Activated CD4-positive, alpha-beta memory T cell treated with anti-CD3 and anti-CD28 coated beads, Interleukin-2, amount 10 ng/mL, durations not matched to agents 7 days and 5 days (primary cell): Measurements from ENCODE around the gene TRMT6. TPM values are rescaled to one million over a fixed set of nuclear protein-coding genes. Genes with fewer than 3 reads are reported as not detected.
A peak's percentile ranks its signal among the peaks of the same experiment; 100 is the strongest.

Experiments
- CTCF ChIA-PET: fragments of 350-600 bp; sonication (Branson Sonifier 250); formaldehyde crosslinking; loops from one replicate; lab custom pipeline; 2021; ENCODE audit warnings: antibody characterized with exemption, inconsistent platforms; lab: Charles Lee
- POLR2A ChIA-PET: fragments of 350-600 bp; sonication (Branson Sonifier 250); formaldehyde crosslinking; loops from one replicate; lab custom pipeline; 2021; ENCODE audit warnings: antibody characterized with exemption; lab: Charles Lee
- DNase-seq: peaks from one replicate; pipeline ENCODE4 v3.0.0-alpha.2; 2020
- H3K27ac Mint-ChIP-seq: one replicate; pipeline ENCODE4 v1.8.0; 2021; ENCODE audit warnings: mild to moderate bottlenecking, mixed read lengths
- H3K27me3 Mint-ChIP-seq: one replicate; pipeline ENCODE4 v1.8.0; 2021; ENCODE audit warnings: mixed read lengths
- H3K36me3 Mint-ChIP-seq: one replicate; pipeline ENCODE4 v1.8.0; 2021; ENCODE audit warnings: low read depth, mixed read lengths
- H3K4me1 Mint-ChIP-seq: one replicate; pipeline ENCODE4 v1.8.0; 2021; ENCODE audit warnings: mixed read lengths
- H3K4me3 Mint-ChIP-seq: one replicate; pipeline ENCODE4 v1.8.0; 2021; ENCODE audit warnings: mild to moderate bottlenecking, mixed read lengths
- H3K9me3 Mint-ChIP-seq: one replicate; pipeline ENCODE4 v1.8.0; 2021; ENCODE audit warnings: mixed read lengths
- total RNA-seq, 2 experiments: library from RNA; stranded (reverse); gene quantifications; one replicate each; pipeline ENCODE4 v1.2.3, GENCODE V29; 2021

The TRMT6 gene
- total RNA-seq, 2 experiments from 2014 or later, result 17.0 to 19.1 TPM

DNA sequence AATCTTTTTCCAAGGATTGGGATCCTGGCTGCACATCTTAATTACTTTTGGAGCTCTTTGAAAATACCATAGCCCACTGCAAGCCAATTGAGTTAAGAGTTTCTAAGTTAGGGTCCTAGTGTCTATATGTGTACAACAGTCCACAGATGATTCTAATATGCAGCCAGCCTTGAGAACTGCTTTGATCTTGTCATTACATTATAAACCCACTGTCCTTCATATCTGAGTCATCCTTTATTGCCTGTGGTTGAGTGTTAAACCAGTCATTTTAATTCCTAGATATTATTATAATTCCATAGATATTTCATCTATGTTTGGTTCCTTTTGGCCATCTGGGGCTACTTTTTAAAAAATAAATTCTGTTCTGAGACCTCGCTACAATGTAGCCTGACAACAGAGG, 24.2 kb upstream of the TRMT6 start:
- no peaks in the 10 kb centered on the region for H3K9me3 Mint-ChIP-seq
- CTCF ChIA-PET, result no interaction called here

GRCh38 chr20:5973971-5974370, 23.6 kb upstream of the TRMT6 start:
- no peaks in the 10 kb centered on the region for H3K9me3 Mint-ChIP-seq
- no peak overlapping the region for H3K4me3 Mint-ChIP-seq
- H3K4me1 Mint-ChIP-seq, result no peaks in the 10 kb centered on the region
- no peak for DNase-seq
- ChIA-PET POLR2A (no interaction called here), CTCF (no interaction called here)
- no peaks in the 10 kb centered on the region for H3K27me3 Mint-ChIP-seq
- H3K36me3 Mint-ChIP-seq, result peaks cover 49% of the 10 kb centered on the region
- H3K27ac Mint-ChIP-seq, result no peak overlapping the region

More for the DNA sequence above, 24.2 kb upstream of the TRMT6 start:
- Mint-ChIP-seq H3K36me3 (peaks cover 53% of the 10 kb centered on the region), H3K4me1 (no peaks in the 10 kb centered on the region), H3K27me3 (no peaks in the 10 kb centered on the region), H3K27ac (no peak overlapping the region), H3K4me3 (no peak overlapping the region)
- DNase-seq, result no peak
- POLR2A ChIA-PET, result interaction anchor here (1.0 kb wide), 1 partner anchor 23 kb away, joined by 3 read pairs; no protein-coding TSS in a partner anchor

DNA sequence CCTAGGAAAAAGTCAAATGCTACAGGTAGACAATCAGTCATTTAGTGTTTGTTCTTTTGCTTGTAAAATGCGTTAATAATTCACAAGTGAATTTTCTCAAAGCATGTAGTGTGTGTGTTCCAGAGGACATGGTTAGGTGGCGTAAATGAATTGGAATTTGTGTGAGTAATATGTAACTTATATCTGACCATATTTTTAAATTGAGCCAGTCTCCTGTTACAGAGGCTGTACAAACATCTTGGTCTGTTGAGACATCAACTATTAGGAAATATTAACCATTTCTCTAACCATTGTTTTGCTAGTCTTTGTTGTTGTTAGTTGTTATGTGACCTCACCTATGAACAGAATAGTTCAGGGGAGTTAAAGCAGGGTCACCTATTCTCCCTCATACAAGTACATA, 22.8 kb upstream of the TRMT6 start:
- Mint-ChIP-seq H3K27ac (no peak overlapping the region), H3K36me3 (peaks cover 46% of the 10 kb centered on the region), H3K27me3 (no peaks in the 10 kb centered on the region), H3K4me3 (no peak overlapping the region), H3K4me1 (no peaks in the 10 kb centered on the region), H3K9me3 (no peaks in the 10 kb centered on the region)
- ChIA-PET POLR2A (interaction anchor here (1.3 kb wide), 1 partner anchor 22 kb away, joined by 3 read pairs; no protein-coding TSS in a partner anchor), CTCF (interaction anchor here (1.1 to 1.6 kb wide), 3 partner anchors 10 to 443 kb away, joined by 4 to 6 read pairs (median 4); no protein-coding TSS in a partner anchor)
- DNase-seq, result no peak

DNA sequence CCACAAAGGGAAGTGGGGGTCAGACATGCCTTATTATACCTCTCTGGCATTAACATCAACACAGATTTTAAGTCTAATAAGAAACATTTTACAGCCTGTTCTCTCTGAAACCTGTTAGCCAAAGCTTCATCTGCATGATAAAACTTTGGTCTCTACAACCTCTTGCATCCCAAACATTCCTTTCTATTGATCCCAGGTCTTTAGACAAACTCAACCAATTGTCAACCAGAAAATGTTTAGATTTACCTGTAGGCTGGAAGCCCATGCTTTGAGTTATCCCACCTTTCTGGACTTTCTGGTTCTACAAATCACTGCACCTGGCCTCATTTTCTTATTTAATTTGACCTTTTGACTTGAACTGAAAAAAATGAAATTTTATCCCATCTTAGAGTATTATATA, 20.9 kb upstream of the TRMT6 start:
- H3K4me1 Mint-ChIP-seq, result no peaks in the 10 kb centered on the region
- H3K9me3 Mint-ChIP-seq, result no peaks in the 10 kb centered on the region
- DNase-seq, result no peak
- no peak overlapping the region for H3K27ac Mint-ChIP-seq
- H3K36me3 Mint-ChIP-seq, result peaks cover 51% of the 10 kb centered on the region
- ChIA-PET POLR2A (no interaction called here), CTCF (no interaction called here)
- no peak overlapping the region for H3K4me3 Mint-ChIP-seq
- no peaks in the 10 kb centered on the region for H3K27me3 Mint-ChIP-seq

DNA sequence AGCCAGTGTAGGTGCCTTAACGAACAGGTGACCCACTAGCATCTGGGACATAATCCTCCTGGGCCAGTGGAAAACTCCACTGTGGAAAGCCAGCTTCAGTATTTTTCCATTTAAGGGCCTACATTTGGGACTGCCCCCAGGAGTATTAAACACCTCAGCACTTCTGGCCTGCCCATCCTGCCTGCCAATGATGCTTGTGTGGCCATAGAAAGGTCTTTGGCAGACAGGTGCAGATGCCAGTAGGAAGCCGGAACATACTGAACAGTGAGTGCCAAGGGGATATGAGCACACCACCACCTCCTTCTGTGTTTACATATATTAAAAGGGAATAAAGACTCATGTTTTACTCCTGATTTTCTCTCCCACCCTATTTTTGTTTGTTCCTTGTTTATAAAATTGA, 20.0 kb upstream of the TRMT6 start:
- peaks cover 2% of the 10 kb centered on the region for H3K4me1 Mint-ChIP-seq
- no peak overlapping the region for H3K4me3 Mint-ChIP-seq
- no peaks in the 10 kb centered on the region for H3K9me3 Mint-ChIP-seq
- ChIA-PET POLR2A (no interaction called here), CTCF (no interaction called here)
- H3K27me3 Mint-ChIP-seq, result no peaks in the 10 kb centered on the region
- no peak for DNase-seq
- H3K36me3 Mint-ChIP-seq, result peaks cover 58% of the 10 kb centered on the region
- H3K27ac Mint-ChIP-seq, result no peak overlapping the region

GRCh38 chr20:5969940-5970339, 19.6 kb upstream of the TRMT6 start:
- Mint-ChIP-seq H3K27ac (no peak overlapping the region), H3K36me3 (peaks cover 63% of the 10 kb centered on the region), H3K27me3 (no peaks in the 10 kb centered on the region), H3K4me3 (no peak overlapping the region), H3K9me3 (no peaks in the 10 kb centered on the region), H3K4me1 (peaks cover 2% of the 10 kb centered on the region)
- DNase-seq, result no peak
- ChIA-PET CTCF (interaction anchor here (0.7 kb wide), 1 partner anchor 23 kb away, joined by 3 read pairs; no protein-coding TSS in a partner anchor), POLR2A (no interaction called here)

DNA sequence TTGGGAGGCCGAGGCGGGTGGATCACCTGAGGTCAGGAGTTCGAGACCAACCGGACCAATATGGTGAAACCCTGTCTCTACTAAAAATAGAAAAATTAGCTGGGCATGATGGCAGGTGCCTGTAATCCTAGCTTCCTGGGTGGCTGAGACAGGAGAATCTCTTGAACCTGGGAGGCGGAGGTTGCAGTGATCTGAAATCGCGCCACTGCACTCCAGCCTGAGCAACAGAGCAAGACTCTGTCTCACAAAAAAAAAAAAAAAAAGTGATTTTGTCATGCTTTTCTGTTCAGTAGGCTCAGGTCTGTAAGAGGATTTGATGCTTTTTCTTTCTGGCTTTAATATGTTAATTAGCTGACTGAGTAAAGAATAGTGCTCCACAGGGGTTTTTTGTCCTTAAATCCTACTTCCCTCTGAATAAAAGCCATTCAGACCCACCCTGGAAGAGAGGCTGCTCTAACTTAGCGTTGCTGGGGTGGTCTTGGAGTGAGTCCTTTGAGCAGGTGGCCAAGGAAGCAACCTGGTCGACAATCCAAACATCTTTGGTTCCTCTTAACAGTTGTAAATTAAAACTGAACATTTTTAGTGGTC, 19.1 kb upstream of the TRMT6 start:
- CTCF ChIA-PET, result interaction anchor here (0.7 kb wide), 1 partner anchor 23 kb away, joined by 3 read pairs; no protein-coding TSS in a partner anchor
- Mint-ChIP-seq H3K36me3 (peaks cover 64% of the 10 kb centered on the region), H3K27ac (no peak overlapping the region), H3K4me1 (peaks cover 2% of the 10 kb centered on the region), H3K9me3 (no peaks in the 10 kb centered on the region), H3K4me3 (no peak overlapping the region), H3K27me3 (no peaks in the 10 kb centered on the region)
- DNase-seq, result no peak
- POLR2A ChIA-PET, result no interaction called here

DNA sequence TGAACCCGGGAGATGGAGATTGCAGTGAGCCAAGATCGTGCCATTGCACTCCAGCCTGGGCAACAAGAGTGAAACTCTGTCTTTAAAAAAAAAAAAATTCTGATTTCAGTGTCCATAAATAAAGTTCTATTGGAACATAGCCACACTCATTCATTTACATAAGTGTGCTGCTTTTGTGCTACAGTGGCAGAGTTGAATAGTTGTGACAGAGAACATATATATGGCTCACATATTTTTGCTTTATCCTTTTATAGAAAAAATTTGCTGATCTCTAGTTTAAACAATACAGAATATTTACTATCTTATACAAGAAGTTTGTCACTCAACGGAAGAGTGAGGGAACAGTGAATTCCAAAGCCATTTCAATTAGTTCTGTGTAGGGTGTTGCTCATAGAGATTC, 18.1 kb upstream of the TRMT6 start:
- no peaks in the 10 kb centered on the region for H3K27me3 Mint-ChIP-seq
- no peak overlapping the region for H3K27ac Mint-ChIP-seq
- CTCF ChIA-PET, result no interaction called here
- no peak for DNase-seq
- H3K36me3 Mint-ChIP-seq, result peaks cover 67% of the 10 kb centered on the region
- H3K4me1 Mint-ChIP-seq, result peaks cover 4% of the 10 kb centered on the region
- H3K4me3 Mint-ChIP-seq, result no peak overlapping the region
- POLR2A ChIA-PET, result no interaction called here
- H3K9me3 Mint-ChIP-seq, result no peaks in the 10 kb centered on the region

GRCh38 chr20:5967469-5967868, 17.1 kb upstream of the TRMT6 start:
- Mint-ChIP-seq H3K4me3 (no peak overlapping the region), H3K36me3 (peaks cover 66% of the 10 kb centered on the region), H3K9me3 (no peaks in the 10 kb centered on the region), H3K27me3 (no peaks in the 10 kb centered on the region), H3K4me1 (peaks cover 4% of the 10 kb centered on the region), H3K27ac (no peak overlapping the region)
- no peak for DNase-seq
- ChIA-PET POLR2A (no interaction called here), CTCF (no interaction called here)

DNA sequence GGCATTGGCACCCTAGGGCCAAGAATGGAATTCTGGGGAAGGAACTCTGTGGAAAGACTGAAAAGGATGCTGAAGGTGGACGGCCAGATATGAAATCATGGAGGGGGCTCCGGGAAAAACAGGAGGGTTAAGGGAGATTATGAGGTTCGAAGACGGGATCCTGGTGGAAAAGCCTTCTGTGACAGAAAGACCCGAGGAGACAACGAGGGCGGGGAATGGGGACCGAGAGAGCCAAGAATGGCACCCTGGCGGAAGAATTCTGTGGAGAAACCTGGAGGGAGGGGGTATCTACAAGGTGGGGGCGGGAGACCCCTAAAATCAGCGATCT, 426 bp downstream of the TRMT6 start:
- no peaks in the 10 kb centered on the region for H3K9me3 Mint-ChIP-seq
- peaks cover 81% of the 10 kb centered on the region for H3K4me1 Mint-ChIP-seq
- ChIA-PET CTCF (no interaction called here), POLR2A (interaction anchor here (1.1 kb wide), 1 partner anchor 36 kb away, joined by 3 read pairs; no protein-coding TSS in a partner anchor)
- no peaks in the 10 kb centered on the region for H3K27me3 Mint-ChIP-seq
- peak overlapping the region; percentile 81 for H3K4me3 Mint-ChIP-seq
- peaks cover 55% of the 10 kb centered on the region for H3K36me3 Mint-ChIP-seq
- DNase-seq, result no peak
- H3K27ac Mint-ChIP-seq, result peak overlapping the region; percentile 80

- CTCF ChIA-PET, result interaction anchor here (0.9 to 1.1 kb wide), 2 partner anchors 57 to 418 kb away, joined by 4 read pairs; no protein-coding TSS in a partner anchor
- H3K27me3 Mint-ChIP-seq, result no peaks in the 10 kb centered on the region
These were observed 3.1 kb downstream of the TRMT6 start for GRCh38 chr20:5947276-5947675.

GRCh38 chr20:5945963-5946362, 4.4 kb downstream of the TRMT6 start:
- CTCF ChIA-PET, result no interaction called here
- no peak for DNase-seq

More at GRCh38 chr20:5947276-5947675, 3.1 kb downstream of the TRMT6 start:
- no peaks in the 10 kb centered on the region for H3K9me3 Mint-ChIP-seq
- peaks cover 65% of the 10 kb centered on the region for H3K4me1 Mint-ChIP-seq
- H3K4me3 Mint-ChIP-seq, result peak overlapping the region; percentile 37
- peak; percentile 63 for DNase-seq
- POLR2A ChIA-PET, result interaction anchor here (1.0 to 1.5 kb wide), 6 partner anchors 11 to 354 kb away, joined by 3 to 8 read pairs (median 4); no protein-coding TSS in a partner anchor
- H3K27ac Mint-ChIP-seq, result peak overlapping the region; percentile 68
- H3K36me3 Mint-ChIP-seq, result peaks cover 59% of the 10 kb centered on the region

GRCh38 chr20:5938456-5939029, 11.8 kb downstream of the TRMT6 start:
- H3K4me1 Mint-ChIP-seq, result no peaks in the 10 kb centered on the region
- no peaks in the 10 kb centered on the region for H3K27me3 Mint-ChIP-seq
- H3K4me3 Mint-ChIP-seq, result no peak overlapping the region
- ChIA-PET POLR2A (no interaction called here), CTCF (interaction anchor here (0.7 kb wide), 1 partner anchor 16 kb away, joined by 4 read pairs; no protein-coding TSS in a partner anchor)
- H3K36me3 Mint-ChIP-seq, result peaks cover 42% of the 10 kb centered on the region
- no peak for DNase-seq
- H3K9me3 Mint-ChIP-seq, result no peaks in the 10 kb centered on the region
- H3K27ac Mint-ChIP-seq, result no peak overlapping the region

More at GRCh38 chr20:5945963-5946362, 4.4 kb downstream of the TRMT6 start:
- H3K36me3 Mint-ChIP-seq, result peaks cover 62% of the 10 kb centered on the region
- no peak overlapping the region for H3K27ac Mint-ChIP-seq
- no peaks in the 10 kb centered on the region for H3K27me3 Mint-ChIP-seq
- no peak overlapping the region for H3K4me3 Mint-ChIP-seq
- POLR2A ChIA-PET, result no interaction called here
- peaks cover 53% of the 10 kb centered on the region for H3K4me1 Mint-ChIP-seq
- no peaks in the 10 kb centered on the region for H3K9me3 Mint-ChIP-seq
